ENCODE measurements around the gene FTO.

DNA sequence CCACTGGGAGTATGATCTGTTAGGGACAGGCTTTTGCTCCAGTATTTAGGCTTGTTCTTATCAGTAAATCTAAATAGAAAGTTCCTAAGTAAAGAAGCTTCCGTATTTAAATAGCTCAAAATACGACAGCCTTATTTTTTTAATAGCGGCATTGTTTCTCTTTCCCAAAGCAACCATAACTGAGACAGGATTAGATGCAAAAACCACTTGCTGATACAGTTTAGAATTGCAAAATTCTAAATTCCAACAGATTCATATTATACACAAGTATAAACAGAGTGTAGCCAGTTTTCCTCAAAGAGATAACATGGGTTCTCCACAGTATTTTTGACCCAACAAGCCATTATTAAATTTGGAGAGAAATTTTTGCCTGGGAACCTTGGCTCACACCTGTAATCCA is 276.7 kb downstream of the FTO start:
- TF ChIP-seq, protein P1, sequence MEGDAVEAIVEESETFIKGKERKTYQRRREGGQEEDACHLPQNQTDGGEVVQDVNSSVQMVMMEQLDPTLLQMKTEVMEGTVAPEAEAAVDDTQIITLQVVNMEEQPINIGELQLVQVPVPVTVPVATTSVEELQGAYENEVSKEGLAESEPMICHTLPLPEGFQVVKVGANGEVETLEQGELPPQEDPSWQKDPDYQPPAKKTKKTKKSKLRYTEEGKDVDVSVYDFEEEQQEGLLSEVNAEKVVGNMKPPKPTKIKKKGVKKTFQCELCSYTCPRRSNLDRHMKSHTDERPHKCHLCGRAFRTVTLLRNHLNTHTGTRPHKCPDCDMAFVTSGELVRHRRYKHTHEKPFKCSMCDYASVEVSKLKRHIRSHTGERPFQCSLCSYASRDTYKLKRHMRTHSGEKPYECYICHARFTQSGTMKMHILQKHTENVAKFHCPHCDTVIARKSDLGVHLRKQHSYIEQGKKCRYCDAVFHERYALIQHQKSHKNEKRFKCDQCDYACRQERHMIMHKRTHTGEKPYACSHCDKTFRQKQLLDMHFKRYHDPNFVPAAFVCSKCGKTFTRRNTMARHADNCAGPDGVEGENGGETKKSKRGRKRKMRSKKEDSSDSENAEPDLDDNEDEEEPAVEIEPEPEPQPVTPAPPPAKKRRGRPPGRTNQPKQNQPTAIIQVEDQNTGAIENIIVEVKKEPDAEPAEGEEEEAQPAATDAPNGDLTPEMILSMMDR (IDR thresholded peaks at IDR 0.05): no peak
- no peak for TF ChIP-seq EZH2phosphoT487 (IDR thresholded peaks at IDR 0.05)
- no peak for TF ChIP-seq EZH2 (IDR thresholded peaks at IDR 0.05)
